Measurements from ENCODE around the gene SASH1. TPM values are rescaled to one million over a fixed set of nuclear protein-coding genes. Genes with fewer than 3 reads are reported as not detected.

Gene SASH1
- total RNA-seq, 4 donors from 2014 or later, result 132 to 238 (median 160) TPM

GRCh38 chr6:148493424-148493823, 150.8 kb downstream of the SASH1 start:
- no peaks in the 10 kb centered on the region for H3K9me3 ChIP-seq
- 38% methylated on average over 6 of the region's 6 CpGs for WGBS, 2 donors
- no peak overlapping the region for H3K4me3 ChIP-seq
- H3K27me3 ChIP-seq, result no peaks in the 10 kb centered on the region
- DNase-seq (ENCODE audit: low spot score in 2 of 2), result no peak
- no peak for TF ChIP-seq POLR2A (IDR thresholded peaks at IDR 0.05)
- peak in 1 of 2 donors; percentile 7 for TF ChIP-seq EP300 (IDR thresholded peaks at IDR 0.05)
- H3K27ac ChIP-seq, result peak overlapping the region; percentile 2 to 93 (median 67)
- H3K36me3 ChIP-seq, result peaks cover 0 to 1% (median 0%) of the 10 kb centered on the region in 3 donors
- peaks cover 0 to 68% (median 24%) of the 10 kb centered on the region in 4 donors for H3K4me1 ChIP-seq

GRCh38 chr6:148494226-148494625, 151.6 kb downstream of the SASH1 start:
- no peaks in the 10 kb centered on the region for H3K27me3 ChIP-seq
- peak overlapping the region; percentile 22 to 93 (median 67) for H3K27ac ChIP-seq
- H3K36me3 ChIP-seq, result no peaks in the 10 kb centered on the region
- peaks cover 0 to 72% (median 24%) of the 10 kb centered on the region in 4 donors for H3K4me1 ChIP-seq
- no peak for DNase-seq (ENCODE audit: low spot score in 2 of 2)
- H3K9me3 ChIP-seq, result no peaks in the 10 kb centered on the region
- TF ChIP-seq CTCF (IDR thresholded peaks at IDR 0.05), result no peak
- peak; percentile 25 to 72 for TF ChIP-seq EP300 (IDR thresholded peaks at IDR 0.05)
- H3K4me3 ChIP-seq, result no peak overlapping the region
- 46 to 51% methylated on average over 8 of the region's 8 CpGs for WGBS, 2 donors

GRCh38 chr6:148495029-148495428, 152.4 kb downstream of the SASH1 start:
- Histone ChIP-seq H3K4me3 (no peak overlapping the region), H3K9me3 (no peaks in the 10 kb centered on the region), H3K4me1 (peaks cover 0 to 72% (median 24%) of the 10 kb centered on the region in 4 donors), H3K36me3 (no peaks in the 10 kb centered on the region), H3K27ac (peak overlapping the region in 3 of 4 donors; percentile 22 to 93 (median 81)), H3K27me3 (no peaks in the 10 kb centered on the region)
- DNase-seq (ENCODE audit: low spot score in 2 of 2), result no peak
- no peak for TF ChIP-seq EP300 (IDR thresholded peaks at IDR 0.05)
- TF ChIP-seq CTCF (IDR thresholded peaks at IDR 0.05), result no peak
- TF ChIP-seq POLR2A (IDR thresholded peaks at IDR 0.05), result no peak
- 72 to 83% methylated on average over 6 of the region's 6 CpGs for WGBS, 2 donors

GRCh38 chr6:148497257-148497656, 154.6 kb downstream of the SASH1 start:
- Histone ChIP-seq H3K36me3 (no peaks in the 10 kb centered on the region), H3K4me1 (peaks cover 0 to 81% (median 22%) of the 10 kb centered on the region in 4 donors), H3K9me3 (no peaks in the 10 kb centered on the region), H3K4me3 (no peak overlapping the region), H3K27ac (peak overlapping the region in 3 of 4 donors; percentile 32 to 93 (median 81)), H3K27me3 (no peaks in the 10 kb centered on the region)
- TF ChIP-seq EP300 (IDR thresholded peaks at IDR 0.05) (peak in 1 of 2 donors; percentile 16), CTCF (IDR thresholded peaks at IDR 0.05) (no peak), POLR2A (IDR thresholded peaks at IDR 0.05) (no peak)
- 81 to 82% methylated on average over 2 of the region's 2 CpGs for WGBS, 2 donors
- DNase-seq (ENCODE audit: low spot score in 2 of 2), result no peak

GRCh38 chr6:148497717-148498116, 155.1 kb downstream of the SASH1 start:
- peaks cover 0 to 81% (median 19%) of the 10 kb centered on the region in 4 donors for H3K4me1 ChIP-seq
- no peak for DNase-seq (ENCODE audit: low spot score in 2 of 2)
- WGBS, 2 donors, result 88 to 92% methylated on average over 5 of the region's 5 CpGs
- no peaks in the 10 kb centered on the region for H3K27me3 ChIP-seq
- TF ChIP-seq EP300 (IDR thresholded peaks at IDR 0.05), result no peak
- no peak for TF ChIP-seq POLR2A (IDR thresholded peaks at IDR 0.05)
- no peak for TF ChIP-seq CTCF (IDR thresholded peaks at IDR 0.05)
- no peaks in the 10 kb centered on the region for H3K9me3 ChIP-seq
- peak overlapping the region in 2 of 4 donors; percentile 81 to 93 for H3K27ac ChIP-seq
- H3K4me3 ChIP-seq, result no peak overlapping the region
- no peaks in the 10 kb centered on the region for H3K36me3 ChIP-seq

Measured in tibial nerve (tissue), 4 donors.